Skeletal muscle satellite cell (primary cell): Measurements from ENCODE around the gene WWOX. TPM values are rescaled to one million over a fixed set of nuclear protein-coding genes. Genes with fewer than 3 reads are reported as not detected.
"Not testable (repeated sequence)": the region's sequence is repeated elsewhere in the genome, so short reads cannot be mapped to it uniquely, and the experiment has no call there.

Source experiments
- H3K27me3 ChIP-seq: 2 replicates; pipeline ENCODE4 v1.7.0; 2013; ENCODE audit warnings: low read length; ENCODE audit not compliant: control insufficient read depth, insufficient read depth
- H3K36me3 ChIP-seq: 2 replicates; pipeline ENCODE4 v1.7.0; 2013; ENCODE audit warnings: mild to moderate bottlenecking, control low read depth, low read length; ENCODE audit not compliant: insufficient read depth
- H3K4me1 ChIP-seq: 2 replicates; pipeline ENCODE4 v1.7.0; 2013; ENCODE audit warnings: low read length; ENCODE audit not compliant: control insufficient read depth, insufficient read depth
- H3K4me2 ChIP-seq: 2 replicates; pipeline ENCODE4 v1.7.0; 2013; ENCODE audit warnings: mild to moderate bottlenecking, low read length
- H3K4me3 ChIP-seq: 2 replicates; pipeline ENCODE4 v1.7.0; 2013; ENCODE audit warnings: low read length
- H3K9ac ChIP-seq: 2 replicates; pipeline ENCODE4 v1.7.0; 2013; ENCODE audit warnings: mild to moderate bottlenecking, low read depth, low read length, moderate library complexity
- H3K9me3 ChIP-seq: replicated peaks from 2 replicates; pipeline ENCODE4 v1.7.0; 2013; ENCODE audit warnings: mild to moderate bottlenecking, control low read depth, low read length
- total RNA-seq: library from RNA; depleted of rRNA; stranded (reverse); fragments of >200 nt; gene quantifications from 2 replicates; pipeline ENCODE4 v1.2.3, GENCODE V29; 2012; rRNA removed

Gene WWOX
- 12.0 and 14.2 TPM in 2 replicates for total RNA-seq

GRCh38 chr16:78099271-78100111 is at the start of gene WWOX:
TSS of gene WWOX (plus strand) at chr16:78099654.
- Histone ChIP-seq H3K27me3 (no peaks in the 10 kb centered on the region), H3K4me3 (peak within 1 kb of the TSS; percentile 93), H3K9me3 (no peaks in the 10 kb centered on the region), H3K36me3 (no peaks in the 10 kb centered on the region), H3K4me2 (peak within 1 kb of the TSS; percentile 94), H3K9ac (peak within 1 kb of the TSS; percentile 87), H3K4me1 (peaks cover 6% of the 10 kb centered on the region)

GRCh38 chr16:78050734-78051400 is 48.6 kb upstream of the WWOX start:
- no peak overlapping the region for H3K9ac ChIP-seq

GRCh38 chr16:78057803-78058564 is 41.5 kb upstream of the WWOX start:
- H3K36me3 ChIP-seq = no peaks in the 10 kb centered on the region
- no peak overlapping the region for H3K4me3 ChIP-seq

More at GRCh38 chr16:78050734-78051400, 48.6 kb upstream of the WWOX start:
- no peak overlapping the region for H3K4me3 ChIP-seq
- no peaks in the 10 kb centered on the region for H3K27me3 ChIP-seq
- H3K4me2 ChIP-seq = no peak overlapping the region
- H3K4me1 ChIP-seq = no peaks in the 10 kb centered on the region
- no peaks in the 10 kb centered on the region for H3K36me3 ChIP-seq
- H3K9me3 ChIP-seq = peaks cover 7% of the 10 kb centered on the region

GRCh38 chr16:78059806-78060205 is 39.6 kb upstream of the WWOX start:
- H3K9ac ChIP-seq, H3K36me3 ChIP-seq, H3K4me1 ChIP-seq, H3K9me3 ChIP-seq, H3K4me3 ChIP-seq, H3K4me2 ChIP-seq, H3K27me3 ChIP-seq: not testable (repeated sequence)

More at GRCh38 chr16:78057803-78058564, 41.5 kb upstream of the WWOX start:
- Histone ChIP-seq H3K4me2 (no peak overlapping the region), H3K9me3 (peaks cover 3% of the 10 kb centered on the region), H3K4me1 (no peaks in the 10 kb centered on the region), H3K9ac (no peak overlapping the region), H3K27me3 (no peaks in the 10 kb centered on the region)

GRCh38 chr16:78060295-78060694 is 39.2 kb upstream of the WWOX start:
- Histone ChIP-seq H3K36me3 (no peaks in the 10 kb centered on the region), H3K27me3 (no peaks in the 10 kb centered on the region), H3K4me1 (no peaks in the 10 kb centered on the region), H3K9ac (no peak overlapping the region), H3K4me2 (no peak overlapping the region), H3K9me3 (peaks cover 3% of the 10 kb centered on the region), H3K4me3 (no peak overlapping the region)

- H3K9me3 ChIP-seq = peaks cover under 1% of the 10 kb centered on the region
Observed at GRCh38 chr16:78060809-78061208, 38.6 kb upstream of the WWOX start.

GRCh38 chr16:78065319-78065718 is 34.1 kb upstream of the WWOX start:
- Histone ChIP-seq H3K36me3 (no peaks in the 10 kb centered on the region), H3K4me1 (no peaks in the 10 kb centered on the region), H3K27me3 (no peaks in the 10 kb centered on the region), H3K4me2 (no peak overlapping the region), H3K9ac (no peak overlapping the region), H3K4me3 (no peak overlapping the region), H3K9me3 (no peaks in the 10 kb centered on the region)

More at GRCh38 chr16:78060809-78061208, 38.6 kb upstream of the WWOX start:
- Histone ChIP-seq H3K9ac (no peak overlapping the region), H3K4me1 (no peaks in the 10 kb centered on the region), H3K4me3 (no peak overlapping the region), H3K27me3 (no peaks in the 10 kb centered on the region), H3K4me2 (no peak overlapping the region), H3K36me3 (no peaks in the 10 kb centered on the region)

GRCh38 chr16:78069913-78070312 is 29.5 kb upstream of the WWOX start:
- H3K4me1 ChIP-seq = no peaks in the 10 kb centered on the region
- no peaks in the 10 kb centered on the region for H3K9me3 ChIP-seq
- H3K36me3 ChIP-seq = no peaks in the 10 kb centered on the region
- H3K9ac ChIP-seq = no peak overlapping the region
- no peak overlapping the region for H3K4me3 ChIP-seq
- no peaks in the 10 kb centered on the region for H3K27me3 ChIP-seq
- H3K4me2 ChIP-seq = no peak overlapping the region

GRCh38 chr16:78072275-78072674 is 27.2 kb upstream of the WWOX start:
- Histone ChIP-seq H3K4me2 (no peak overlapping the region), H3K4me3 (no peak overlapping the region), H3K27me3 (no peaks in the 10 kb centered on the region), H3K9ac (no peak overlapping the region), H3K4me1 (no peaks in the 10 kb centered on the region), H3K9me3 (no peaks in the 10 kb centered on the region), H3K36me3 (no peaks in the 10 kb centered on the region)

- Histone ChIP-seq H3K27me3 (no peaks in the 10 kb centered on the region), H3K36me3 (no peaks in the 10 kb centered on the region), H3K4me2 (no peak overlapping the region), H3K4me3 (no peak overlapping the region), H3K4me1 (no peaks in the 10 kb centered on the region), H3K9me3 (no peaks in the 10 kb centered on the region), H3K9ac (no peak overlapping the region)
Observed at GRCh38 chr16:78075800-78076199, 23.7 kb upstream of the WWOX start.

GRCh38 chr16:78081341-78081740 is 18.1 kb upstream of the WWOX start:
- Histone ChIP-seq H3K36me3 (no peaks in the 10 kb centered on the region), H3K4me3 (no peak overlapping the region), H3K9ac (no peak overlapping the region), H3K4me1 (no peaks in the 10 kb centered on the region), H3K27me3 (peaks cover 3% of the 10 kb centered on the region), H3K9me3 (no peaks in the 10 kb centered on the region), H3K4me2 (no peak overlapping the region)
